ENCODE measurements around the gene ARHGAP15.

DNA sequence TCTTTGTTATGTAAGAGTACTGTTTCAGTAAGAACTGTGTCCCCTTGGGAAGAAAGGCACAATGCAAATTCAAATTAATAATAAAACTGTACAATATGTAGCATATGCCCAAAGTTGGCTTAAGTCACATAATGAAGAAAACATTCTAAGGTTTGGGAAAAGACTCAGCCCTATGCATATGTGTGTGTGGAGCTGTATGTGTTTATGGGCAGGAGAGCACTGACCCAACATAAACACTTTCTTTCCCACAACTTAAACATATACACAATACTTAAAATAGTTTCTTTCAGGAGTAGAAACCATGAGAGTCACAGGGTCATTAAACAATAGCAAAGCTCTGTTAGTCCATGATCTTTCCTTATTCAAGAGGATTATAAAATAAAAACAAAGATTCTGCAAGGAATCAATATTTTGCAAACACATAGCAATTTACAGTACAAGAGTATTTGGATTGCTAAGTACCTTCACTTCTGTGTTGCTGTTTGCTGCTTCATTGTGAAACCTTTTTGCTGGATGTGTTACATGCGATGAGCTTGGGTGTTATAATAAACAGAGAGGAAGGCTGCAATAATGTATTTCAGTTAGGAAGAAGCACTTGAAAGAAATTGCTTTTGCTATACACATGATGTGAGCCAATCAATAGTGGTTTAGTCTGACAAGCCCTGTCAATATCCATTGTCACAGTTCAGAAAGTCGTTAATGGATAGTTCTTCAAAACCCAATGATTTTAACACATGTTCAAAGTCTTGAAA lies 347.3 kb downstream of the ARHGAP15 start:
- TF ChIP-seq, protein P1, sequence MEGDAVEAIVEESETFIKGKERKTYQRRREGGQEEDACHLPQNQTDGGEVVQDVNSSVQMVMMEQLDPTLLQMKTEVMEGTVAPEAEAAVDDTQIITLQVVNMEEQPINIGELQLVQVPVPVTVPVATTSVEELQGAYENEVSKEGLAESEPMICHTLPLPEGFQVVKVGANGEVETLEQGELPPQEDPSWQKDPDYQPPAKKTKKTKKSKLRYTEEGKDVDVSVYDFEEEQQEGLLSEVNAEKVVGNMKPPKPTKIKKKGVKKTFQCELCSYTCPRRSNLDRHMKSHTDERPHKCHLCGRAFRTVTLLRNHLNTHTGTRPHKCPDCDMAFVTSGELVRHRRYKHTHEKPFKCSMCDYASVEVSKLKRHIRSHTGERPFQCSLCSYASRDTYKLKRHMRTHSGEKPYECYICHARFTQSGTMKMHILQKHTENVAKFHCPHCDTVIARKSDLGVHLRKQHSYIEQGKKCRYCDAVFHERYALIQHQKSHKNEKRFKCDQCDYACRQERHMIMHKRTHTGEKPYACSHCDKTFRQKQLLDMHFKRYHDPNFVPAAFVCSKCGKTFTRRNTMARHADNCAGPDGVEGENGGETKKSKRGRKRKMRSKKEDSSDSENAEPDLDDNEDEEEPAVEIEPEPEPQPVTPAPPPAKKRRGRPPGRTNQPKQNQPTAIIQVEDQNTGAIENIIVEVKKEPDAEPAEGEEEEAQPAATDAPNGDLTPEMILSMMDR (IDR thresholded peaks at IDR 0.05 in 8 of 11, conservative IDR thresholded peaks at IDR 0.05 in 3 of 11) = no peak
- no peak for TF ChIP-seq POLR2AphosphoS5 (IDR thresholded peaks at IDR 0.05)
- TF ChIP-seq POLR2A (IDR thresholded peaks at IDR 0.05) = no peak

All from spleen (tissue), 7 donors.